H9 (cell line): Measurements from ENCODE around the gene LIMS2. TPM values are rescaled to one million over a fixed set of nuclear protein-coding genes. Genes with fewer than 3 reads are reported as not detected.

Source experiments
- DNase-seq: peaks from one replicate; pipeline ENCODE4 v3.0.0-alpha.2; 2017
- H2AFZ ChIP-seq: one replicate; pipeline ENCODE4 v1.6.1; 2013; ENCODE audit warnings: mild to moderate bottlenecking, low read length, control low read depth, moderate library complexity
- H2AK5ac ChIP-seq: 2 replicates; pipeline ENCODE4 v1.6.1; 2013; ENCODE audit warnings: low read length, control low read depth, mixed read lengths; ENCODE audit not compliant: insufficient read length
- H2BK120ac ChIP-seq: one replicate; pipeline ENCODE4 v1.6.1; 2013; ENCODE audit warnings: low read depth, mild to moderate bottlenecking, low read length, control low read depth, inconsistent platforms; ENCODE audit not compliant: poor library complexity, severe bottlenecking
- H2BK12ac ChIP-seq: 2 replicates; pipeline ENCODE4 v1.6.1; 2013; ENCODE audit warnings: low read length, control low read depth, mixed read lengths, low read depth; ENCODE audit not compliant: insufficient read length
- H2BK15ac ChIP-seq: 2 replicates; pipeline ENCODE4 v1.6.1; 2013; ENCODE audit warnings: low read depth, low read length, control low read depth
- H2BK20ac ChIP-seq: one replicate; pipeline ENCODE4 v1.6.1; 2013; ENCODE audit warnings: low read depth, mild to moderate bottlenecking, low read length, control low read depth, inconsistent platforms; ENCODE audit not compliant: poor library complexity, severe bottlenecking
- H2BK5ac ChIP-seq: 2 replicates; pipeline ENCODE4 v1.6.1; 2013; ENCODE audit warnings: low read length, control low read depth, mixed read lengths; ENCODE audit not compliant: insufficient read length
- H3K14ac ChIP-seq: 2 replicates; pipeline ENCODE4 v1.6.1; 2013; ENCODE audit warnings: low read length, control low read depth; ENCODE audit not compliant: insufficient read depth
- H3K18ac ChIP-seq: 2 replicates; pipeline ENCODE4 v1.6.1; 2013; ENCODE audit warnings: low read depth, mild to moderate bottlenecking, mixed read lengths, low read length, control low read depth; ENCODE audit not compliant: insufficient read length
- H3K23ac ChIP-seq: 2 replicates; pipeline ENCODE4 v1.6.1; 2013; ENCODE audit warnings: low read length, control low read depth, mixed read lengths, low read depth; ENCODE audit not compliant: insufficient read length
- H3K23me2 ChIP-seq: 2 replicates; pipeline ENCODE4 v1.6.1; 2013; ENCODE audit warnings: low read depth, mild to moderate bottlenecking, mixed read lengths, low read length, control low read depth; ENCODE audit not compliant: insufficient read length, poor library complexity, severe bottlenecking
- H3K27ac ChIP-seq: 2 replicates; pipeline ENCODE4 v1.5.1; 2013; ENCODE audit warnings: low read length, control low read depth, mixed read lengths, low read depth; ENCODE audit not compliant: insufficient read length
- H3K27me3 ChIP-seq: 2 replicates; pipeline ENCODE4 v1.6.1; 2013; ENCODE audit warnings: low read length, control low read depth, inconsistent platforms; ENCODE audit not compliant: insufficient read depth
- H3K4ac ChIP-seq: 2 replicates; pipeline ENCODE4 v1.6.1; 2013; ENCODE audit warnings: low read depth, mild to moderate bottlenecking, control low read depth, inconsistent platforms, low read length, moderate library complexity
- H3K4me1 ChIP-seq: 2 replicates; pipeline ENCODE4 v1.6.1; 2013; ENCODE audit warnings: low read length, control low read depth, inconsistent platforms; ENCODE audit not compliant: insufficient read depth
- H3K4me2 ChIP-seq: 2 replicates; pipeline ENCODE4 v1.6.1; 2013; ENCODE audit warnings: low read length, control low read depth, mixed read lengths; ENCODE audit not compliant: insufficient read length, insufficient read depth
- H3K56ac ChIP-seq: 2 replicates; pipeline ENCODE4 v1.6.1; 2013; ENCODE audit warnings: low read depth, mild to moderate bottlenecking, mixed read lengths, low read length, control low read depth; ENCODE audit not compliant: insufficient read length
- H3K79me1 ChIP-seq: 2 replicates; pipeline ENCODE4 v1.6.1; 2013; ENCODE audit warnings: low read depth, mild to moderate bottlenecking, moderate library complexity, low read length, control low read depth, inconsistent platforms; ENCODE audit not compliant: insufficient read depth, poor library complexity, severe bottlenecking
- H3K79me2 ChIP-seq: 2 replicates; pipeline ENCODE4 v1.6.1; 2013; ENCODE audit warnings: low read length, control low read depth, inconsistent platforms; ENCODE audit not compliant: insufficient read depth
- H3K9ac ChIP-seq: 2 replicates; pipeline ENCODE4 v1.6.1; 2013; ENCODE audit warnings: low read length, control low read depth, mixed read lengths; ENCODE audit not compliant: insufficient read length; ENCODE audit errors: extremely low read depth
- H3K9me3 ChIP-seq: one replicate; pipeline ENCODE4 v1.6.1; 2013; ENCODE audit warnings: low read depth, low read length, inconsistent platforms; ENCODE audit not compliant: control insufficient read depth
- H3T11ph ChIP-seq: one replicate; pipeline ENCODE4 v1.6.1; 2013; ENCODE audit warnings: mild to moderate bottlenecking, low read length, control low read depth, inconsistent platforms
- H4K20me1 ChIP-seq: one replicate; pipeline ENCODE4 v1.6.1; 2013; ENCODE audit not compliant: control insufficient read depth, insufficient read length, insufficient read depth
- H4K5ac ChIP-seq: 2 replicates; pipeline ENCODE4 v1.6.1; 2013; ENCODE audit warnings: low read depth, mild to moderate bottlenecking, mixed read lengths, low read length, control low read depth; ENCODE audit not compliant: insufficient read length
- H4K8ac ChIP-seq: replicated peaks from 2 replicates; pipeline ENCODE4 v1.6.1; 2013; ENCODE audit warnings: low read length, control low read depth, mixed read lengths, low read depth; ENCODE audit not compliant: insufficient read length
- H4K91ac ChIP-seq: 2 replicates; pipeline ENCODE4 v1.6.1; 2013; ENCODE audit warnings: low read depth, mild to moderate bottlenecking, moderate library complexity, mixed read lengths, low read length, control low read depth; ENCODE audit not compliant: insufficient read length
- H3K27ac Mint-ChIP-seq, 3 experiments: 2 replicates in 2 of 3; 3 replicates in 1 of 3; pipeline ENCODE4 v1.8.0; 2020 to 2021; ENCODE audit warnings: mixed read lengths in 3 of 3, mild to moderate bottlenecking in 1 of 3, moderate library complexity in 1 of 3
- H3K27me3 Mint-ChIP-seq: 2 replicates; pipeline ENCODE4 v1.8.0; 2021; ENCODE audit warnings: low read depth, mild to moderate bottlenecking, moderate library complexity, mixed read lengths
- H3K36me3 Mint-ChIP-seq, 3 experiments: 2 replicates in 2 of 3; 3 replicates in 1 of 3; pipeline ENCODE4 v1.8.0; 2020 to 2021; ENCODE audit warnings: low read depth in 3 of 3, mixed read lengths in 3 of 3; ENCODE audit not compliant: insufficient read depth in 1 of 3
- H3K4me1 Mint-ChIP-seq, 2 experiments: 2 replicates each; pipeline ENCODE4 v1.8.0; 2020; ENCODE audit warnings: mixed read lengths in 2 of 2
- H3K4me3 Mint-ChIP-seq, 2 experiments: 2 replicates in 1 of 2; 3 replicates in 1 of 2; pipeline ENCODE4 v1.8.0; 2020 to 2021; ENCODE audit warnings: mild to moderate bottlenecking in 2 of 2, mixed read lengths in 2 of 2, moderate library complexity in 1 of 2
- H3K9me3 Mint-ChIP-seq, 2 experiments: 2 replicates in 1 of 2; 3 replicates in 1 of 2; pipeline ENCODE4 v1.8.0; 2020; ENCODE audit warnings: mild to moderate bottlenecking in 2 of 2, mixed read lengths in 2 of 2, moderate library complexity in 1 of 2
- CTCF ChIP-seq: fragments of 200-600 bp; sonication (generic); conservative IDR thresholded peaks from 3 replicates; pipeline ENCODE4 v1.8.0; 2021; ENCODE audit warnings: antibody characterized with exemption, mild to moderate bottlenecking
- WGBS: extraction: QIAGEN DNeasy Blood & Tissue Kit; methylation state at CpG from one replicate; pipeline ENCODE4 v1.1.7; 2013; ENCODE audit warnings: missing lambda C conversion rate, low lambda C conversion rate, mixed read lengths; ENCODE audit not compliant: insufficient read length; ENCODE audit errors: extremely low coverage; 5-methylcytosine and 5-hydroxymethylcytosine counted together
- total RNA-seq: library from RNA; stranded (reverse); gene quantifications from 2 replicates; pipeline ENCODE4 v1.2.1, GENCODE V29; 2021

LIMS2 gene
- total RNA-seq, 1 experiment from 2014 or later = 5.9 TPM

GRCh38 chr2:127722807-127723206, 47.5 kb upstream of the LIMS2 start:
- Histone ChIP-seq H2BK20ac (no peak overlapping the region), H3K79me1 (no peaks in the 10 kb centered on the region), H3K4ac (no peak overlapping the region), H3K9me3 (no peaks in the 10 kb centered on the region), H4K5ac (no peak overlapping the region), H2AK5ac (no peak overlapping the region), H2AFZ (no peak overlapping the region), H4K91ac (no peak overlapping the region), H2BK120ac (no peak overlapping the region), H4K20me1 (no peaks in the 10 kb centered on the region), H3T11ph (no peak overlapping the region), H2BK12ac (no peak overlapping the region), H4K8ac (no peak overlapping the region), H3K79me2 (0 out of 2 replicates have a peak, but pooled peaks cover 2% of the 10 kb centered on the region), H3K23me2 (no peaks in the 10 kb centered on the region), H3K18ac (no peak overlapping the region), H3K56ac (no peak overlapping the region), H2BK15ac (no peak overlapping the region), H3K4me1 (no peaks in the 10 kb centered on the region), H3K14ac (no peak overlapping the region), H3K9ac (no peak overlapping the region), H2BK5ac (no peak overlapping the region), H3K23ac (no peak overlapping the region), H3K27ac (no peak overlapping the region), H3K4me2 (no peak overlapping the region), H3K27me3 (no peaks in the 10 kb centered on the region)
- Mint-ChIP-seq H3K4me1 (0 out of 4 replicates have a peak, but pooled peaks cover 0 to 4% of the 10 kb centered on the region in 2 experiments), H3K9me3 (no peaks in the 10 kb centered on the region), H3K36me3 (peaks cover 38 to 74% (median 56%) of the 10 kb centered on the region in 3 experiments), H3K27ac (no peak overlapping the region), H3K27me3 (no peaks in the 10 kb centered on the region), H3K4me3 (no peak overlapping the region)
- TF ChIP-seq CTCF = no peak
- WGBS = no CpG with 5 or more reads among the region's 3 CpGs
- no peak for DNase-seq
